Esophagus muscularis mucosa (tissue), 4 donors: ENCODE data around the gene ATG14. TPM values are rescaled to one million over a fixed set of nuclear protein-coding genes. Genes with fewer than 3 reads are reported as not detected.

Experiments
- DNase-seq: peaks from one replicate; pipeline ENCODE4 v3.0.0-alpha.2; 2017; ENCODE audit errors: extremely low spot score
- H3K27ac ChIP-seq, 4 donors: fragments of 200-600 bp; sonication (generic); replicated peaks in 1 of 4; 1 replicate in 3 of 4; 2 replicates in 1 of 4; pipeline ENCODE4 v1.5.1; 2016 to 2019; ENCODE audit warnings: mild to moderate bottlenecking in 1 of 4
- H3K27me3 ChIP-seq, 4 donors: fragments of 200-600 bp; sonication (generic); one replicate each; pipeline versions ENCODE4 v1.5.1 to v1.6.0; 2016 to 2019
- H3K36me3 ChIP-seq, 4 donors: fragments of 200-600 bp; sonication (generic); one replicate each; pipeline ENCODE4 v1.5.1; 2016 to 2019
- H3K4me1 ChIP-seq, 4 donors: fragments of 200-600 bp; sonication (generic); one replicate each; pipeline ENCODE4 v1.5.1; 2016 to 2019
- H3K4me3 ChIP-seq, 4 donors: fragments of 200-600 bp; sonication (generic); 1 replicate in 2 of 4; 2 replicates in 2 of 4; pipeline ENCODE4 v1.5.1; 2016 to 2019; ENCODE audit warnings: mild to moderate bottlenecking in 4 of 4, moderate library complexity in 1 of 4
- H3K9me3 ChIP-seq, 4 donors: fragments of 200-600 bp; sonication (generic); 1 replicate in 3 of 4; 2 replicates in 1 of 4; pipeline ENCODE4 v1.5.1; 2016 to 2019
- CTCF ChIP-seq, 3 experiments: fragments of 200-600 bp in 2 of 3; fragments of 450-650 bp in 1 of 3; sonication (generic) in 2 of 3; IDR thresholded peaks; one replicate each; pipeline ENCODE4 v1.5.1; 2017 to 2019; ENCODE audit warnings: antibody characterized with exemption in 3 of 3, mild to moderate bottlenecking in 2 of 3, moderate library complexity in 1 of 3
- EP300 ChIP-seq: sonication (generic); formaldehyde crosslinking; IDR thresholded peaks from one replicate; pipeline ENCODE4 v1.6.1; 2017; ENCODE audit warnings: antibody characterized with exemption
- POLR2A ChIP-seq: fragments of 450-650 bp; IDR thresholded peaks from one replicate; pipeline ENCODE4 v1.6.1; 2017; ENCODE audit warnings: antibody characterized with exemption, moderate library complexity, mild to moderate bottlenecking, low read depth
- POLR2AphosphoS5 ChIP-seq, 2 donors: sonication (generic); formaldehyde crosslinking; IDR thresholded peaks; one replicate each; pipeline ENCODE4 v1.6.1; 2017; ENCODE audit warnings: antibody characterized with exemption in 2 of 2
- WGBS: methylation state at CpG from one replicate; pipeline ENCODE4 v1.1.5; 2018; 5-methylcytosine and 5-hydroxymethylcytosine counted together
- intact Hi-C: fragments of 100-400 bp; cut with DNase I; formaldehyde crosslinking; loops from one replicate; pipeline ENCODE4 v1.15.1; 2023
- total RNA-seq, 4 donors: library from RNA; depleted of rRNA; stranded (reverse); fragments of >200 nt; gene quantifications; one replicate each; pipeline versions ENCODE4 v1.1.0 to v1.2.1, GENCODE V29; 2016

ATG14 gene
- total RNA-seq, 4 donors from 2014 or later = 13.2 to 19.5 (median 15.4) TPM

- Histone ChIP-seq H3K27me3 (peaks cover 0 to 19% (median 3%) of the 10 kb centered on the region in 4 donors), H3K4me3 (no peak overlapping the region), H3K4me1 (no peaks in the 10 kb centered on the region), H3K9me3 (no peaks in the 10 kb centered on the region), H3K27ac (no peak overlapping the region), H3K36me3 (no peaks in the 10 kb centered on the region)
- intact Hi-C loops = no loop called here
- peak; percentile 14 for DNase-seq
- no peak for TF ChIP-seq CTCF (IDR thresholded peaks at IDR 0.05)
- TF ChIP-seq POLR2A = no peak
- no peak for TF ChIP-seq POLR2AphosphoS5 (IDR thresholded peaks at IDR 0.05)
- TF ChIP-seq EP300 = no peak
- WGBS = 50% methylated on average over 4 of the region's 4 CpGs
These were observed 24.9 kb upstream of the ATG14 start for GRCh38 chr14:55436519-55436918.

- Histone ChIP-seq H3K36me3 (no peaks in the 10 kb centered on the region), H3K27ac (no peak overlapping the region), H3K27me3 (peaks cover 0 to 7% (median 0%) of the 10 kb centered on the region in 4 donors), H3K4me3 (no peak overlapping the region), H3K4me1 (no peaks in the 10 kb centered on the region), H3K9me3 (no peaks in the 10 kb centered on the region)
- intact Hi-C loops = no loop called here
- TF ChIP-seq EP300 (no peak), POLR2AphosphoS5 (IDR thresholded peaks at IDR 0.05) (no peak), POLR2A (no peak), CTCF (IDR thresholded peaks at IDR 0.05) (no peak)
- 62% methylated on average over 3 of the region's 3 CpGs for WGBS
- no peak for DNase-seq
These were observed 23.2 kb upstream of the ATG14 start for GRCh38 chr14:55434805-55435174.

GRCh38 chr14:55433880-55434804 lies 22.5 kb upstream of the ATG14 start:
- 76% methylated on average over 6 of the region's 6 CpGs for WGBS
- intact Hi-C loops = no loop called here

GRCh38 chr14:55432628-55433027 lies 21.0 kb upstream of the ATG14 start:
- intact Hi-C loops = no loop called here
- DNase-seq = no peak
- WGBS = 65% methylated on average over 3 of the region's 3 CpGs

More at GRCh38 chr14:55433880-55434804, 22.5 kb upstream of the ATG14 start:
- no peak overlapping the region for H3K27ac ChIP-seq
- TF ChIP-seq POLR2A (no peak), POLR2AphosphoS5 (IDR thresholded peaks at IDR 0.05) (no peak), CTCF (IDR thresholded peaks at IDR 0.05) (no peak), EP300 (no peak)
- H3K4me3 ChIP-seq = no peak overlapping the region
- no peaks in the 10 kb centered on the region for H3K4me1 ChIP-seq
- peaks cover 0 to 7% (median 0%) of the 10 kb centered on the region in 4 donors for H3K27me3 ChIP-seq
- no peaks in the 10 kb centered on the region for H3K9me3 ChIP-seq
- no peaks in the 10 kb centered on the region for H3K36me3 ChIP-seq
- DNase-seq = no peak

More at GRCh38 chr14:55432628-55433027, 21.0 kb upstream of the ATG14 start:
- TF ChIP-seq POLR2A = no peak
- TF ChIP-seq POLR2AphosphoS5 (IDR thresholded peaks at IDR 0.05) = no peak
- no peak for TF ChIP-seq EP300
- TF ChIP-seq CTCF (IDR thresholded peaks at IDR 0.05) = no peak
- H3K36me3 ChIP-seq = no peaks in the 10 kb centered on the region
- H3K27ac ChIP-seq = no peak overlapping the region
- no peak overlapping the region for H3K4me3 ChIP-seq
- no peaks in the 10 kb centered on the region for H3K4me1 ChIP-seq
- H3K9me3 ChIP-seq = no peaks in the 10 kb centered on the region
- H3K27me3 ChIP-seq = peaks cover 0 to 7% (median 0%) of the 10 kb centered on the region in 4 donors
